GM21526 (cell line): ENCODE data around the gene LDLRAD4.
"Not testable (repeated sequence)": the region's sequence is repeated elsewhere in the genome, so short reads cannot be mapped to it uniquely, and the experiment has no call there.

Experiments used
- ATAC-seq: cut with Tn5 transposase; IDR thresholded peaks from one replicate; pipeline ENCODE4 v1.9.1; 2021; ENCODE audit warnings: moderate library complexity; ENCODE audit not compliant: unreplicated experiment, low FRiP score

LDLRAD4 gene

DNA sequence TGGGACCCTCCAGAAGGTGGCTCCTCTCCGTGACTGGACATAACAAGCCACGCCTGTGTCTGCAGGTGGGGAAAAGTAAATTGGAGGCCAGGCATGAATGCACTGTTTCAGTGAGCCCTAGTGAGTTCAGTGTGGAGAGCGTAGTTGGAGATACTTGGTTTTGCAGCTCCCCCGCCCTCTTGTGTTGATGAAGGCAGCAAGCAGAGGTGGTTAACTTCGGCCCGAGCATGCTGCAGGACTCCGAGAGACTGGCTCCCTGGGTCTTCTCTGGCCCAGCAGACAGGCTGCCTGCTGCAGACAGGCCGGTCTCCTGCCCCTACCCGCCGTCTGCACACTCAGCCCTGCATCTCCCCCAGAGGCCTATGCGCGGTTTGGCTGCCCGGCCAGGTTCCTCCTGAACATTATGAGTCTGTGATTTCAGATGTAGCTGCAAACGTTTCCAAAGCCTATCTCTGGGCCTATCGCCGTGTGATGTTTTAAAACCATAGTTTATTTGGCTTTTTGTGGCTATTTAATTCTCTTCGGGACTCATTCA is 102.4 kb downstream of the LDLRAD4 start:
- ATAC-seq, result no peak

DNA sequence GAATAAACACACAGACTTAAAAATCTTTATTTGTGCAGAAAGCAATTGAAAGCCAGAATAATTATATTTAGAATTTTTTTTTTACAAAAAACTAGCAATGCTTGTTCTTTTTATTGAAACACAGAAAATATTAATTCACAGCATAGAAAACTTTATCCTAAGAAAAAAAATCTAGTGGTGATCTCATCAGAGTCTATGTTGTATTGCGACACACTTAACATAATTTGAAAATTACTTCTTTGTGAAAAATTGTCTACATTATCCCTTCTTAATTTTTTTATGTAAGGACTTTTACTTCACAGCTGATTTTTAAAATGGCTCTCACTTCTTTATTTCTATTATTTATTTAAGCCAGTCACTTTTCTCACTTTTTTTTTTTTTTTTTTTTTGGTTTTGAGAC is 103.4 kb downstream of the LDLRAD4 start:
- ATAC-seq, result no peak

DNA sequence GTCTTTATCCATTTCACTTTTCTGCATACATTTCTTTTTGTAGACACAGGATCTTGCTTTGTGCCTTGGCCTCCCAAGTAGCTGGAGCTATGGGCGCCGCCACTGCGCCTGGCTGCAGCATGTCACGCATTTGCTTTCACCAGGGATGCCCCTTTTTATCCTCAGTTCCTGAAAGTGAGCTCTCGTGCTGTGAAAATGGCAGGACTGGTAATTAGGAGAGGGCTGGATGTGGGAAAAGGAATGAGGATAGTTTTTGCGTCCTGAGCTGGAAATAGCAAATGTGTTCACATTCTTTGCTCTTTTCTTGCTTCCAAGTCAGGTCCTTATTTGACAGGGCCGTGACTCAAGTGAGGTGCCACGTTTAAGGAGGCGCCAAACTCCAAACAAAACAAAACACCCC is 104.6 kb downstream of the LDLRAD4 start:
- no peak for ATAC-seq

DNA sequence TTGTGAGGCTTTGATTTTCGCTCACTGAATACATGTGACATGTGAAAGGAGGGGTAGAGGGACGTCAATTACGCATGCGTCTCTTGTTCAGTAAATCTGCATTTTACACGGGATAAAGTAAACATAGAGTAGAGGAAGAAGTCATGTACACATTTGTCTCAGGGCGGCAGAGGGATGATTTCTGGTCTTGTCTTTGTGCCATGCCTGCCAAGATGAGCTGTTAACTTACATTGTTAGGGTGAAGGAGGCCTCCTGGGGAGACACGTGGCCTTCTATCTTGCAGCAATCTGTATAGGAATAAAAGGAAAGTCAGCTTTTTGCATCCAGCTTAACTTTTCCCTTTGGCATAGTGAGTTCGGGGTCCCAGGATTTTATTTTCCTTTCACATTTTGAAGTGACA is 106.3 kb downstream of the LDLRAD4 start:
- no peak for ATAC-seq

DNA sequence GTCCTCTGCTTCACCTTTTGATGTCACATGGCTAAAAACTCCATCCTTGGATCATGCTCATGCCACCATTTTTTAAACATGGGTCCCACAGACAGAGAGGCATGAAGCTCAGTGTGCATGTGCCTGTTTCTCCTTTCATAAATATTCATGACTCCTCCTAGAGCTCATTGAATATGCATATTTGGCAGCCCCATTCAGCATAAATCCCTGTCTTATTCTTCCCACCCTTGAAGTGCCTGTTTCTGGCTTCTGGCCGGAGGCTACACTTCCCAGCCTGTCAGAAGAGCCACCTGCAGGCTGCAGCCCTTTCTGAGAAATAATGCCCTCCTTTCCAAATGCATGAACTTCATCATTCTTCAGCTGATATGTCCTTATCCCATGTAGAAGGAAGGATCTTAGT is 109.7 kb downstream of the LDLRAD4 start:
- ATAC-seq, result no peak

DNA sequence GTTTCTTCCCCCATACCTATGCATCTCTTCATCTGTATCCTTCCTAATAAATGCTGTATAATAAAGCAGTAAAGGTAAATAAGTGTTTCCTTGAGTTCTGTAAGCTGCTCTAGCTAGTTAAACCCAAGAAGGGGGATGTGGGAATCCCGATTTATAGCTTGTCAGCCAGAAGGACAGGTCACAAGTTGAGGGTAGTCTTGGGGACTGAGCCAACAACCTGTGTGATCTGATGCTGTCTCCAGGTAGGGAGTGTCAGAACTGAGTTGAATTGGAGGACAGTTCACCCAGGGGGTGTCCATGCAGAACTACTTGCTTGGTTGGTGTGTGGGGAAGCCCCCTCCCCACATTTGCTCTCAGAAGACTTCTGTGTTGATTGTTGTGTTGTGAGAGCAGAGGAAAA is 112.4 kb downstream of the LDLRAD4 start:
- no peak for ATAC-seq

DNA sequence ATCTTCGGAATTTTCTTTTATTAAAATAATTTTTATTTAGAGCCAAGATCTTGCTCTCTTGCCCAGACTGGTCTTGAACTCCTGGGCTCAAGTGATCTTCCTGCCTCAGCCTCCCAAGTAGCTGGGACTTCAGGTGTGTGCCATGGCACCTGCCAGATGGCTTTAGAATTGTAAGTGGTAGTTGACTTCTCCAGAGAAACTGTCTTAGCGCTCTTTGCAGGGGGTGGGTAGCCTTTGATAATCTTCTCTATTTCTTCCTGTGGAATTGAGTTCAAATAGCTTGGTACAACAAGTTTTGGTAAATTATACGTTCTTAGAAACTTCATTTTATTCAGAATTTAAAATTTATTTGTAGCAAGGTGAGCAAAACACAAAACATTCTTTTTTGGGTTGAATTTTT is 113.3 kb downstream of the LDLRAD4 start:
- no peak for ATAC-seq

DNA sequence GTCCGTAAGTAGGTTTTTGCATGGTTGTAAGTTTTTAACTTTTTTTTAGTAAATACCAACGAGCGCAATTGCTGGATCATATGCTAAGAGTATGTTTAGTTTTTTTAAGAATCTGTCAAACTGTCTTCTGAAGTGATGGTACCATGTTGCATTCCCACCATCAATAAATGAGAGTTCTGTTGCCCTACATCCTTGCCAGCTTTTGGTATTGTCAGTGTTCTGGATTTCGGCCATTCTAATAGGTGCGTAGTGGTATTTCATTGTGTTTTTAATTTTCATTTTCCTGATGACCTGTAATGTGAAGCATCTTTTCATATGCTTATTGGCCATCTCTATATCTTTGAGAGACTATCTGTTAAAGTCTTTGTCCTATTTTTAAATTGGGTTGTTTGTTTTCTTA is 114.3 kb downstream of the LDLRAD4 start:
- no peak for ATAC-seq

DNA sequence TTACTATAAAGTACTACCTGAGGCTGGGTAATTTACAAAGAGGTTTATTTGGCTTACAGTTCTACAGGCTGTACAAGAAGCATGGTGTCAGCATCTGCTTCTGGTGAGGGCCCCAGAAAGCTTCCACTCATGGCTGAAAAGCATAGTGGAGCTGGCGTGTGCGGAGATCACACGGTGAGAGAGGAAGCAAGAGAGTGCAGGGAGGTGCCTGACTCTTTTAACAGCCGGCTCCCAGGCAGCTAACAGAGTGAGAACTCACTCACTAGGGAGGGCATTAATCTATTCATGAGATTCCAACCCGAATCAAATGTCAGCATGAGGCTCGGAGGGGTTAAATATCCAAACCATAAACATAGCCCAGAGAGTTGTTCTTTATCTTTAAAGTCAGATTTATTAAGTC is 117.3 kb downstream of the LDLRAD4 start:
- no peak for ATAC-seq

DNA sequence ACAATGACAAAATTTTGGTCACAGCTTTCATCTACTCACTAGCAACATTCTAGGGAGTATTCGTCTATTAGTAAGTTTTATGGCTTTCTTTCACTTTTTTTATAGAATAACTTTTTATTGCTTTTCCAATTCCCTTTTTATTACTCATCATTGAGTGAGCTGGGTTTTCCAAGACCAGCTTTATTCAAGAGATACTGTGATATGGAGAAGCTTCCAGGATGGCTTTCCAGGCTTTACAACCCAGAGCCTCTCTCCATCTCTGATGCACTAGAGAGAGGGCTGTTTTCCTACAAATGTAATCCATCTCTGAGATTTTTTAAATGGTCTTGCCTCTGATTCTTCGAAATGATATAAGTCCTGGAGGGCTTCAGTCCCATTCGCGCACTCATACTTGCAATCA is 118.3 kb downstream of the LDLRAD4 start:
- no peak for ATAC-seq

DNA sequence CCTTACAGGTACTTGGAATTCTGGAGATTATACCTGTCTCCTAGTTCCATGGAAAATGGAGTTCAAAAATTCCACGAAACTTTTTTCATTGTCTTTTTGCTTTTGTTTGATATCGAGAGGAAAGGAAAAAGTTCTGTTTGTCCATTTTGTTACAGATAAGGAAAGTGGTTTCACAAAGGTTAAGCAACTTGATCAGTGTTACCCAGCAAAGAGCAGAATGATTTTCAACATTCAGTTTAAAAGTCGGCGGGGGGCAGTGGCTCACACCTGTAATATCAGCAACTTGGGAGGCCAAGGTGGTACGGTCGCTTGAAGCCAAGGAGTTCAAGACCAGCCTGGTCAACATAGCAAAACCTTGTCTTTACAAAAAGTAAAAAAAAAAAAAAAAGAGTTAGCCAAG is 118.8 kb downstream of the LDLRAD4 start:
- no peak for ATAC-seq

DNA sequence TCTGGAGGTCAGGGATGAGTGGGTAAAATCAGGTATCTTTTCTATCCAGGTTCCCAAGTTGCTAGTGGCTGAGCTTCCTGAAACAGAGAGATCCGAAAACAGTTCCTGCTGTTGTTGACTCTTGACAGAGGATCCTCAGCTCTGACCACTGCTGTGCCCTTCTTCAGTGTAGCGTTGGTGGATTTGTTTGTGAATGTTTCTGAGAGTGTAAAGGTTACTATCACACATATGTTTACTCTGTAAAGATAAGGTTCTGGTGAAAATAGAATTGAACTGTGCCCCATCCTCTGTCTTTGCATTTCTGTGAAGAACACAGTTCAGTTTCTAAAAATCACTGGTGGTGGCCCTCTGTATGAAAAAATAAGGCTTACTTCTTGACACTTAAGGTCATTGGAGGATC is 119.8 kb downstream of the LDLRAD4 start:
- ATAC-seq, result no peak

DNA sequence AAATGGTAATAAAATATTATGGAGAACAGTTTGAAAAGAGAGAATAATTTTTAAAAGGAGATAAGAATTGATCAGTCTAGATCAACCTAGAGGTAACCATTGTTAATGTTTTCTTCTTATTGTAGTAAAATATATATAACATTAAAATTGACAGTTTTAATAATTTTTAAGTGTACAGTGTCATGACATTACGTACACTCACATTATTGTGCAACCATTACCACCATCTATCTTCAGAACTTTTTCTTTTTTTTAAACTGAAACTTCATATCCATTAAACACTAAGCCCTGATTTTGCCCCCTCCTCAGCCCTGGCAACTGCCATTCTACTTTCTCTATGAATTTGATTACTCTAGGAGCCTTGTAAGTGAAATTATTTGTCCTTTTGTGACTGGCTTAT is 121.1 kb downstream of the LDLRAD4 start:
- ATAC-seq, result no peak

DNA sequence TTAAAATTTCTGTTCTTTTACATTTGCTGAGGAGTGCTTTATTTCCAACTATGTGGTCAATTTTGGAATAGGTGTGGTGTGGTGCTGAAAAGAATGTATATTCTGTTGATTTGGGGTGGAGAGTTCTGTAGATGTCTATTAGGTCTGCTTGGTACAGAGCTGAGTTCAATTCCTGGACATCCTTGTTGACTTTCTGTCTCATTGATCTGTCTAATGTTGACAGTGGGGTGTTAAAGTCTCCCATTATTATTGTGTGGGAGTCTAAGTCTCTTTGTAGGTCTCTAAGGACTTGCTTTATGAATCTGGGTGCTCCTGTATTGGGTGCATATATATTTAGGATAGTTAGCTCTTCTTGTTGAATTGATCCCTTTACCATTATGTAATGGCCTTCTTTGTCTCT is 127.9 kb downstream of the LDLRAD4 start:
- ATAC-seq, result not testable (repeated sequence)

DNA sequence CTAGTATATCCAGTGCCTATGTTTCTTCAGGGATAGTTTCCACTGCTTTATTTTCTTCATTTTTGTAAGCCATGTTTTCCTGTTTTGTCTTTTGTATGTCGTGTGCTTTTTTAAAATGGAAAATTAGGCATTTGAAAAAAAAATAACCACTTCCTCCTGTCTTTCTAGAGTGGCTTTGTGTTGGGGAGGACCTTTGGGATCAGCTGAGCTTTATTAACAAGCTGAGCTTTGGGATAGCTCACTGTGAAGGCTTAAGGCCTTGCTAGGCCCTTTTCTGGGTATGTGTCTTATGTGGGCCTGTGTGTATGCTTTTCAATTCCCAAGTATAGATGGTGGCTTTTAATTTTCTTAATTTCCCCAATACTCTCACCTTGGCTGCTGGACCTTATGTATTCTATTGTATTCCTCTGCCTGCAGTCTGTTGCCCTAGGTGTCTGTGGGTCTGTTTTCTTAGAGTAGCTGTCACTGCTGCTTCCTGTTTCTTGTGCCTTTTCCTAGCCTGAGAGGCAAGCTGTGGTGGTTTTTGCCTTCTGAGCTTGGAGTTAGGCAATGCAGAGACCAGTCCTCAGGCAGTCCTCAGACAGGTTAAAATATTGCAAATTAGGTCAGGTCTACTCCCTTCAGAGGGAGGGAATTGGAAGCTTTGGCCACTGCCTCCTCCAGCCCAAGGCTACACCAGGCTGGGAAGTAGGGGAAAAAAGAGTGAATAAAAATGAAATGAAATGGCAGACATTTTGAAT is 134.7 kb downstream of the LDLRAD4 start:
- no peak for ATAC-seq

DNA sequence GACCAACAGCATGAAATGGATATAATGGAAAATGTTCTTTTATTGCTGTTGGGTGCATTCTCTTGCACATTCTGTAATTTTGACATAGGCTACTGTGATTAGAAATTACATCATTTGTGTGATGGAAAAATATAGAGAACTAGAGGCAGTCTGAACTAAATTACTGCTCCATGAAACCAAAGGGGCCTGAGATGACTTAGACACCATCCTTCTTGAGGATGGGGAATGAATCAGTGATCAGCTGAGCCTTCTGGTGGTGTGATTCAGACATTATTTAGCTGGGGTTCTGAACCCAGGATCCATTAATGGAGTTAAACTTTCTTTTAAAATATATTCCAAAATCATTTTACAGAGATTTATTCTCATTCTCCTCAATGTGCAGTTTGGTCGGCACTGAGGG is 135.8 kb downstream of the LDLRAD4 start:
- no peak for ATAC-seq

DNA sequence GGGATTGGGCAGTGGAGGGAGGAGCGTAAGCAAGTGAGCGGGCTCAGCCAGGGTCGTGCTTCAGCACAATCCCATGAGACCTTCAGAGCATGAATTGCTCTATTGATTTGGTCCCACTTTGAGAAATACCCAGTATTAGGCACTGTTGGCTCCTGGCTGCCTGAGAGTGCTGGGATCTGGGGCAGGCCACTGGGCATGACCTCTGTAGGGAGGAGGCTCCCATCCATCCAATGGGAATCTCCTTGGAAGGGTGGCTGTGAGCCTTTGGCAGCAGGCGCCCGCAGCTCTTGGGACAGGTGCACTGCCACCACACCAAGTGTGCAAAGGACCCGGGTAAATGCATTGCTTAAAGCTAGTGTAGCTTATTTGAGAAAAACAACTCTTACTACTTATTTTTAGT is 137.5 kb downstream of the LDLRAD4 start:
- ATAC-seq, result no peak

DNA sequence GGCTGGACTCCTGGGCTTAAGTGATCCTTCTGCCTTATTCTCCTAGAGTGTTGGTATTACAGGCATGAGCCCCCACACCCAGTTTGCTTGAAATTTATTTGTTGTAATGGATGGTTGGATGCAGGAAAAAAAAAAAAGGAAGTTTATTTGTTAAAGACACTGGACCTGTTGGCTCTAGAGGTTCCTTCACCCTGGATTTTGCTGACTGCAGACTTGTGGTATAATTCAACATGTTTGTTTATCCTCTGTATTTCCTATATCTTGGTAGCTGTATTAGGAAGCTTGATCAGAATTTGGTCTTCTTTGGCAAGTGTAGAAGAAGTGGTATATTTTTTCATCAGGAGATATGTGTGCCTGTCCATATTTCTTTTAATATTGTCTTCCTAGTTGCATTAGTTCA is 138.7 kb downstream of the LDLRAD4 start:
- ATAC-seq, result no peak

DNA sequence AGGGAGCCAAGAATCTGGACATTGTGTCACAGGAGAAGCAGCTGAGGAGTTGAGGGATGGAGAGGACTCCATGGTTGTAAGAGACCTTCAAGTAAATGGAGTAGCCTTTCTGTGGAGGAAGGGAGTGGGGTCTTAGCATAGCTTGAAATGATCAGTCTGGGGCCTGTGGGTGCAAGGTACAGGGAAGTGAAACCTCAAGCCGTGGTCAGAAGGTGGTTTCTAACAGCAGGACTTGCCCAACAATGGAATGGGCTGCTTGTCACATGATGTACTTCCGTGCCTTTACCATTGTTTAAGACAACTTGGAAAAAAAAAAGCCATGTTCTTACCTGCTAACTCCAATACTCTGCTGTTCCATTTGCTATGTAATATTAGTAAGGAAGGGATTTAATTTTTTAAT is 140.7 kb downstream of the LDLRAD4 start:
- no peak for ATAC-seq

DNA sequence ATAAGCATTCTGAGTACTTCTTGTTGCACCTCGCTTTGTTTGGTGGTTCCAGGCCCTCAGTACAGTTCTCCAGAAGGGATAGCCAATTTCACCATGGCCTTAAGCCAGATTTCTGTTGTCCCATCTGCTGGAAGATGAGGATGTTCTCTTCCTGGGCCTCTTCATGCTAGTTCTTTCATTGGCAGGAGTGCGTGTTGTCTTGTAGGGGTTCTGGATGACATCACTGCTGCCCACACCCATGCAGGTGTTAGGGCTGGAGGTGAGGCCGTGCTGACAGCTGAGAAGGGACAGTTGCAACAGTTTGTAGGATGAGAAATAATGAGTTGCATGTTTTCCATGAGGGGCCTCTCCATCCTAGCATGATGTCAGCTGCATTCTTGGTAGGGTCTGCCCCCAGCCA is 142.9 kb downstream of the LDLRAD4 start:
- no peak for ATAC-seq

DNA sequence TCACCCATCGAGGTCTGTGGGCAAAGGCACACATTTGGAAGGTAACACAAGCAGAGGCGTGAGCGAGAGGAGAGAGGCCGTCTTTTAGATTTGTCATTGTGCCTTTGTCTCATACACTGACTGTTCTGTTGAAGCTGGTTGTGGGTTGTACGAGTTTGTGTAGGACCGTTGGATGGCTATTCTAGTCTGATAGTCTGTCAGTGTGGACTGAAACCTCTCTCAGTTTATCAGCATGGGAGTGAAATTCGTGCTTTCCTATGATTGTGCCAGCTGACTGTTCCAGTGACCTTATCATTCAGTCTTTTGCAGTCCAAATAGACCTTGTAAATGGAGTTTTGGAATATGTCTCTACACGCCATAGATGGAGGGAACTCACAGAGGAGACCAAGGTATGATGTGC is 143.5 kb downstream of the LDLRAD4 start:
- ATAC-seq, result no peak

DNA sequence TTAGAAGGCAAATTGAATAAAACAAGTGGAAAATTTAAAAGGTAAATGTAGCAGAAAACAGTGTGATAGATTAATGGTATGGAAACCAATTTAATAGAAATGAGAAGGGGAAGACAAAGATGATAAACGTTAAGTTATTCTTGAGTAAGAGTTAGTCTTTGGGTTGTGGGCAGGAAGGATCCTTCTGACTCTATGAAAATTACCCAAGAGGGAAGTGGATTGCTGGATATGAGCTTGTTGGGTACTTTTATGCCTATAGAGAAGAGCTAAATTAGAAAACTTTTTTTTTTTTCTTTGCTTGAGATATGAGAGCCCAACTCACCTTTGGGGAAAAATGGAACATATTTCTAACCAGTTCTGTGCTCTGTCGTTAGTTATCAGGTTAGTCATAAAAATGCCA is 144.0 kb downstream of the LDLRAD4 start:
- ATAC-seq, result no peak

DNA sequence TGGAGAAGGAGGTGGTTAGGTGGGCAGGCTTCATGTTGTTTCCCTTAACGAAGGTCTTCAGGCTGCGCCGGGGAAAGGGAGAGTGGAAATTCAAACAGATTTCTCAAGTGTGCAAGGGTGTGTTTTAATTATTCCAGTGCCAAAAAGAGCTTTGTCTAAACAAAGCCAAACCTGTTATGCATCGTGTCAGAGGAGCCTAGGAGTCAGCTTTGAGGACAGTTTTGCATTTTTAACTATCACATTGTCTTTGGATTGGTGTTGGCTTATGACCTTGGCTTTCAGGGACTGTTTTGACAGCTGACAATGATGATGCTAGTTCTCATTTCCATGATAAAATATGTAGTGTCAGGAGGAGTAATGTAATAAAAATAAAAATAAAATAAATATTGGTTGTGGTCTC is 144.8 kb downstream of the LDLRAD4 start:
- no peak for ATAC-seq
